ENCODE data around the gene RCSD1. TPM values are rescaled to one million over a fixed set of nuclear protein-coding genes. Genes with fewer than 3 reads are reported as not detected.

Gene RCSD1
- total RNA-seq, 1 donor from 2014 or later, result 39.5 TPM

- Mint-ChIP-seq H3K36me3 (ENCODE audit: low read depth, unreplicated experiment) (peaks cover 19% of the 10 kb centered on the region), H3K9me3 (ENCODE audit: unreplicated experiment) (no peaks in the 10 kb centered on the region), H3K4me1 (ENCODE audit: unreplicated experiment) (peaks cover 88% of the 10 kb centered on the region), H3K27ac (ENCODE audit: unreplicated experiment) (peak overlapping the region; percentile 34), H3K27me3 (ENCODE audit: unreplicated experiment) (peaks cover 13% of the 10 kb centered on the region), H3K4me3 (ENCODE audit: unreplicated experiment) (no peak overlapping the region)
- TF ChIP-seq CTCF (IDR thresholded peaks at IDR 0.05; ENCODE audit: unreplicated experiment), result no peak
- no peak for DNase-seq (ENCODE audit: low spot score)
Observed at GRCh38 chr1:167658574-167659328, 28.7 kb downstream of the RCSD1 start.

DNA sequence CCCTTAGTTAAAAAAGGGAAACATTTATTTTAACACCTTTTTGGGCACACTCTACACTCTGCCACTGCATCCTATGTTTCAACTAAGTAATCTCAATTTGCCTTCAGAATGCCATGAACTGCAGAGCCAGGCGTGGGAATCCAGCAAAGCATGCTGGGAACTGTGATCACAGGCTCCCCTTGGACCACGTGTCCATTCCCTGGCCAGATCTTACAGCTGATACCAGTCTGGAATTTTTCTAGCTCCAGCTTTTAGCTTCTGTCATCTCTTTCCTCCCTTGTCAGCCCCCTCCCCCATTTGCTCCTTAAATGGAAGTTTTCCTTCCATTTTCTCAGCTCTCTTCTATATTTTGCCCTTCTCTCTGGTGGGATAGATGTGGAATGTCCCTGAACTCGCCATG, 29.4 kb downstream of the RCSD1 start:
- Mint-ChIP-seq H3K27me3 (ENCODE audit: unreplicated experiment) (peaks cover 9% of the 10 kb centered on the region), H3K9me3 (ENCODE audit: unreplicated experiment) (no peaks in the 10 kb centered on the region), H3K27ac (ENCODE audit: unreplicated experiment) (no peak overlapping the region), H3K4me3 (ENCODE audit: unreplicated experiment) (no peak overlapping the region), H3K36me3 (ENCODE audit: low read depth, unreplicated experiment) (peaks cover 14% of the 10 kb centered on the region), H3K4me1 (ENCODE audit: unreplicated experiment) (peaks cover 81% of the 10 kb centered on the region)
- TF ChIP-seq CTCF (IDR thresholded peaks at IDR 0.05; ENCODE audit: unreplicated experiment), result no peak
- DNase-seq (ENCODE audit: low spot score), result no peak

DNA sequence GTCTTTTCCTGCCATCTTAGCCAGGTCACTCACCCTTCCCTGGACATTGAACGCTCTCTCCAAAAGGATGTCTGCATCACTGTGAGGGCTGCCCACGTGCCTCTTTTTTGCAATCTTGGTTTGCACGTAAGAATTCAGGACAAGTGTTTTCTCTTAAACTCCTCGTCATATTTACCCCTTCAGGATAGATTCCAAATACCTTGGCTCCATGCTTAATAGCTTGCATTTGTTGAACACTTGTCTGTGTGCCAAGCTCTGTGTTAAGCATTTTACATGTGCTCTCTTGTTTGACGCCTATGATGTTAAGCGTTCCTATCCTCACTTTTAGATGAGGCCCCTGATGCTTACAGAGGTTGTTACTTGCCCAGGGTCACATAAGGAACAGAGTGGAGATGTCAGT, 29.8 kb downstream of the RCSD1 start:
- Mint-ChIP-seq H3K27me3 (ENCODE audit: unreplicated experiment) (peaks cover 8% of the 10 kb centered on the region), H3K4me3 (ENCODE audit: unreplicated experiment) (no peak overlapping the region), H3K4me1 (ENCODE audit: unreplicated experiment) (peaks cover 78% of the 10 kb centered on the region), H3K36me3 (ENCODE audit: low read depth, unreplicated experiment) (peaks cover 14% of the 10 kb centered on the region), H3K27ac (ENCODE audit: unreplicated experiment) (no peak overlapping the region), H3K9me3 (ENCODE audit: unreplicated experiment) (no peaks in the 10 kb centered on the region)
- no peak for DNase-seq (ENCODE audit: low spot score)
- TF ChIP-seq CTCF (IDR thresholded peaks at IDR 0.05; ENCODE audit: unreplicated experiment), result no peak

GRCh38 chr1:167661527-167662426, 31.7 kb downstream of the RCSD1 start:
- Mint-ChIP-seq H3K9me3 (ENCODE audit: unreplicated experiment) (no peaks in the 10 kb centered on the region), H3K4me1 (ENCODE audit: unreplicated experiment) (peaks cover 68% of the 10 kb centered on the region), H3K4me3 (ENCODE audit: unreplicated experiment) (peak overlapping the region; percentile 61), H3K36me3 (ENCODE audit: low read depth, unreplicated experiment) (peaks cover 17% of the 10 kb centered on the region), H3K27me3 (ENCODE audit: unreplicated experiment) (peaks cover 8% of the 10 kb centered on the region), H3K27ac (ENCODE audit: unreplicated experiment) (peak overlapping the region; percentile 0)
- TF ChIP-seq CTCF (IDR thresholded peaks at IDR 0.05; ENCODE audit: unreplicated experiment), result no peak
- no peak for DNase-seq (ENCODE audit: low spot score)

Data from endothelial cell (in vitro differentiated cells).